ENCODE measurements around the gene RPS4Y1.

RPS4Y1 gene

GRCh38 chrY:2874211-2874610 is 32.8 kb downstream of the RPS4Y1 start:
- DNase-seq (ENCODE audit: low read depth in 2 of 2, low spot score in 1 of 2) = no peak

GRCh38 chrY:2883561-2883960 is 42.2 kb downstream of the RPS4Y1 start:
- no peak for DNase-seq (ENCODE audit: low read depth in 2 of 2, low spot score in 1 of 2)

- DNase-seq (ENCODE audit: low read depth in 2 of 2, low spot score in 1 of 2) = no peak
Observed at GRCh38 chrY:2885880-2886279, 44.5 kb downstream of the RPS4Y1 start.

- no peak for DNase-seq (ENCODE audit: low read depth in 2 of 2, low spot score in 1 of 2)
Observed at GRCh38 chrY:2887386-2887785, 46.0 kb downstream of the RPS4Y1 start.

- no peak for DNase-seq (ENCODE audit: low read depth in 2 of 2, low spot score in 1 of 2)
Observed at GRCh38 chrY:2887955-2888354, 46.6 kb downstream of the RPS4Y1 start.

- no peak for DNase-seq (ENCODE audit: low read depth in 2 of 2, low spot score in 1 of 2)
Observed at GRCh38 chrY:2893471-2893870, 52.1 kb downstream of the RPS4Y1 start.

GRCh38 chrY:2896050-2896449 is 54.6 kb downstream of the RPS4Y1 start:
- no peak for DNase-seq (ENCODE audit: low read depth in 2 of 2, low spot score in 1 of 2)

GRCh38 chrY:2907356-2907755 is 66.0 kb downstream of the RPS4Y1 start:
- DNase-seq (ENCODE audit: low read depth in 2 of 2, low spot score in 1 of 2) = no peak

- DNase-seq (ENCODE audit: low read depth in 2 of 2, low spot score in 1 of 2) = no peak
Observed at GRCh38 chrY:2913066-2913815, 71.8 kb downstream of the RPS4Y1 start.

Data from stimulated activated CD8-positive, alpha-beta memory T cell treated with anti-CD3 and anti-CD28 coated beads, Interleukin-4, amount 100 ng/mL, for 4 hours (primary cell).